Activated CD8-positive, alpha-beta T cell treated with anti-CD3 and anti-CD28 coated beads for 36 hours (primary cell): ENCODE measurements around the gene GLG1. TPM values are rescaled to one million over a fixed set of nuclear protein-coding genes. Genes with fewer than 3 reads are reported as not detected.
"Not testable (repeated sequence)": the region's sequence is repeated elsewhere in the genome, so short reads cannot be mapped to it uniquely, and the experiment has no call there.

ENCODE experiments used
- ATAC-seq: fragments of 200-7000 bp; cut with Tn5 transposase; one replicate; pipeline ENCODE4 v1.10.0; 2021; ENCODE audit warnings: mild to moderate bottlenecking, moderate library complexity
- CTCF ChIA-PET: fragments of 350-600 bp; sonication (Branson Sonifier 250); formaldehyde crosslinking; loops from one replicate; lab custom pipeline; 2021; ENCODE audit warnings: antibody characterized with exemption; lab: Charles Lee
- POLR2A ChIA-PET: fragments of 350-600 bp; sonication (Branson Sonifier 250); formaldehyde crosslinking; loops from one replicate; lab custom pipeline; 2021; ENCODE audit warnings: antibody characterized with exemption; lab: Charles Lee
- DNase-seq: peaks from one replicate; pipeline ENCODE4 v3.0.0-alpha.2; 2020
- H3K27ac Mint-ChIP-seq: one replicate; pipeline ENCODE4 v1.8.0; 2021; ENCODE audit warnings: mild to moderate bottlenecking, mixed read lengths
- H3K27me3 Mint-ChIP-seq: one replicate; pipeline ENCODE4 v1.8.0; 2021; ENCODE audit warnings: mixed read lengths
- H3K36me3 Mint-ChIP-seq: one replicate; pipeline ENCODE4 v1.8.0; 2021; ENCODE audit warnings: low read depth, mixed read lengths
- H3K4me1 Mint-ChIP-seq: one replicate; pipeline ENCODE4 v1.8.0; 2021; ENCODE audit warnings: low read depth, mixed read lengths
- H3K4me3 Mint-ChIP-seq: one replicate; pipeline ENCODE4 v1.8.0; 2021; ENCODE audit warnings: mild to moderate bottlenecking, moderate library complexity, mixed read lengths
- H3K9me3 Mint-ChIP-seq: one replicate; pipeline ENCODE4 v1.8.0; 2021; ENCODE audit warnings: mixed read lengths
- intact Hi-C: fragments of 100-400 bp; cut with micrococcal nuclease; formaldehyde crosslinking; loops from one replicate; pipeline ENCODE4 v1.10.0; 2022
- total RNA-seq, 2 experiments: library from RNA; stranded (reverse); gene quantifications; one replicate each; pipeline ENCODE4 v1.2.3, GENCODE V29; 2021
- TF ChIP-seq, protein P1 (sequence below): fragments of 200-600 bp; IDR thresholded peaks from one replicate; pipeline ENCODE4 v1.8.0; 2022; ENCODE audit warnings: antibody characterized with exemption, mild to moderate bottlenecking

GLG1 gene
- total RNA-seq, 2 experiments from 2014 or later: 70.0 to 74.9 TPM

GRCh38 chr16:74538801-74539200, 68.1 kb downstream of the GLG1 start:
- CTCF ChIA-PET, DNase-seq, intact Hi-C loops, H3K27me3 Mint-ChIP-seq, H3K27ac Mint-ChIP-seq, POLR2A ChIA-PET, H3K4me3 Mint-ChIP-seq, H3K9me3 Mint-ChIP-seq, H3K36me3 Mint-ChIP-seq: not testable (repeated sequence)
- peak; percentile 65 for ATAC-seq
- H3K4me1 Mint-ChIP-seq: peaks cover 22% of the 10 kb centered on the region

DNA sequence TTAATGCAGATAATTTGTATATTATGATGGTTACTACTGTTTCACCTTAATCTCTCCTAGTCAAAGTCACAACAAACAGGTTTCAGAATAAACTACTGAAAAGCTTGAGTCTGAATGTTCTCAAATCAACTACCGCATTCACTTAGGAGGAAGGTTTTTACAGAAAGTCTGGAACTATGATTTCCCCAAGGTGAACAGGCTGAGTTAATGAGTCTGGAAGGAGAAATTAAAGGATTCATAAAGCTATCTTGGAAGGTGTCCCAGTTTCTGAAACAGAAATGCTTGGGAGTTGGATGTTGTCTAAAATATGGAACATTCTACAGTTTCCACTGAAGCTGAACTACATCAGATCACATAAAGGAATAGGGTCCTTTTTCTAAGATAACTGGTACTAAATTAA, 69.2 kb downstream of the GLG1 start:
- CTCF ChIA-PET, DNase-seq, H3K4me3 Mint-ChIP-seq, H3K27me3 Mint-ChIP-seq, POLR2A ChIA-PET, H3K9me3 Mint-ChIP-seq, H3K27ac Mint-ChIP-seq, intact Hi-C loops, H3K36me3 Mint-ChIP-seq, ATAC-seq: not testable (repeated sequence)
- peaks cover 20% of the 10 kb centered on the region for H3K4me1 Mint-ChIP-seq

- CTCF ChIA-PET, POLR2A ChIA-PET, H3K27me3 Mint-ChIP-seq, H3K27ac Mint-ChIP-seq, H3K36me3 Mint-ChIP-seq, H3K9me3 Mint-ChIP-seq, H3K4me3 Mint-ChIP-seq, intact Hi-C loops, DNase-seq, ATAC-seq: not testable (repeated sequence)
- H3K4me1 Mint-ChIP-seq: peaks cover 17% of the 10 kb centered on the region
Measured at GRCh38 chr16:74534650-74535049, 72.3 kb downstream of the GLG1 start.

DNA sequence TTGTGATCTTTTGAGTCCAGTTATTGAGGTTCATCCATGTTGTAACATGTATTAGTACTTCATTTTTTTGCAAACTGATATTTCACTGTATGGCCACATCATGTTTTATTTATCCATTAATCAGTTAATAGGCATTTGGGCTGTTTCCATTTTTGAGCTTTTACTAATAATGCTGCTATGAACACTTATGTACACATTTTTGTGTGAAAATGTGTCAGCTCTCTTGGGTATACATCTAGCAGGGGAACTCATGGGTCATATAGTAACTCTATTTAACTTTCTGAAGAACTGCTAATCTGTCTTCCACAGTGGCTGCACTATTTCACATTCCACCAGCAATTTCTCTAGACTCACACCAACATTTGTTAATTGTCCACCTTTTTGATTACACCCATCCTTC, 82.0 kb downstream of the GLG1 start:
- Mint-ChIP-seq H3K27me3 (no peaks in the 10 kb centered on the region), H3K9me3 (no peaks in the 10 kb centered on the region), H3K36me3 (peaks cover 19% of the 10 kb centered on the region), H3K4me3 (no peak overlapping the region), H3K4me1 (peaks cover 9% of the 10 kb centered on the region), H3K27ac (no peak overlapping the region)
- TF ChIP-seq, protein P1, sequence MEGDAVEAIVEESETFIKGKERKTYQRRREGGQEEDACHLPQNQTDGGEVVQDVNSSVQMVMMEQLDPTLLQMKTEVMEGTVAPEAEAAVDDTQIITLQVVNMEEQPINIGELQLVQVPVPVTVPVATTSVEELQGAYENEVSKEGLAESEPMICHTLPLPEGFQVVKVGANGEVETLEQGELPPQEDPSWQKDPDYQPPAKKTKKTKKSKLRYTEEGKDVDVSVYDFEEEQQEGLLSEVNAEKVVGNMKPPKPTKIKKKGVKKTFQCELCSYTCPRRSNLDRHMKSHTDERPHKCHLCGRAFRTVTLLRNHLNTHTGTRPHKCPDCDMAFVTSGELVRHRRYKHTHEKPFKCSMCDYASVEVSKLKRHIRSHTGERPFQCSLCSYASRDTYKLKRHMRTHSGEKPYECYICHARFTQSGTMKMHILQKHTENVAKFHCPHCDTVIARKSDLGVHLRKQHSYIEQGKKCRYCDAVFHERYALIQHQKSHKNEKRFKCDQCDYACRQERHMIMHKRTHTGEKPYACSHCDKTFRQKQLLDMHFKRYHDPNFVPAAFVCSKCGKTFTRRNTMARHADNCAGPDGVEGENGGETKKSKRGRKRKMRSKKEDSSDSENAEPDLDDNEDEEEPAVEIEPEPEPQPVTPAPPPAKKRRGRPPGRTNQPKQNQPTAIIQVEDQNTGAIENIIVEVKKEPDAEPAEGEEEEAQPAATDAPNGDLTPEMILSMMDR: no peak
- ChIA-PET CTCF (no interaction called here), POLR2A (no interaction called here)
- no peak for ATAC-seq
- DNase-seq: no peak
- intact Hi-C loops: no loop called here

GRCh38 chr16:74524117-74524516, 82.8 kb downstream of the GLG1 start:
- ChIA-PET POLR2A (no interaction called here), CTCF (no interaction called here)
- Mint-ChIP-seq H3K4me3 (no peak overlapping the region), H3K27ac (no peak overlapping the region), H3K36me3 (peaks cover 26% of the 10 kb centered on the region), H3K27me3 (no peaks in the 10 kb centered on the region), H3K4me1 (peaks cover 9% of the 10 kb centered on the region), H3K9me3 (no peaks in the 10 kb centered on the region)
- no peak for ATAC-seq
- intact Hi-C loops: no loop called here
- DNase-seq: no peak
- TF ChIP-seq, protein P1: no peak

- H3K27ac Mint-ChIP-seq, CTCF ChIA-PET, intact Hi-C loops, ATAC-seq, POLR2A ChIA-PET, DNase-seq, H3K4me3 Mint-ChIP-seq, H3K27me3 Mint-ChIP-seq, H3K9me3 Mint-ChIP-seq, H3K4me1 Mint-ChIP-seq: not testable (repeated sequence)
- peaks cover 27% of the 10 kb centered on the region for H3K36me3 Mint-ChIP-seq
Measured at GRCh38 chr16:74523706-74524105, 83.2 kb downstream of the GLG1 start.

DNA sequence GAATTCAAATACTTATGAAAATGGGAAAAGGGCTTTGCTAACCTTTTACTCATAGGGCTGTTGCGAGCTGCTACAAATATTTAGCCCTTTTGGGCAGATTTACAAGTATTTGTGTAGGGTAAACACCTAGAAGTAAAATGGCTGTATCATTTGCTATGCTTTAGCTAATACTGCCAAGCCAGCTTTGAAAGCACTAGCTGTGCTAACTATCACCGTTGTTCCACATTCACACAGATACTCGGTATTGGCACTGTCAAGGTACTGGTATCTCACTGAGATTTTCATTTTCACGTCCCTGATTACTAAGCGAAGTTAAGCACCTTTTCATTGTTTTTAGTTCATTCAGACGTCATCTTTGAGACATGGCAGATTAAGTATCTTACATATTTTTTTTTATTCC, 84.8 kb downstream of the GLG1 start:
- TF ChIP-seq, protein P1: no peak
- H3K27ac Mint-ChIP-seq: no peak overlapping the region
- peaks cover 18% of the 10 kb centered on the region for H3K4me1 Mint-ChIP-seq
- H3K36me3 Mint-ChIP-seq: peaks cover 28% of the 10 kb centered on the region
- POLR2A ChIA-PET: no interaction called here
- intact Hi-C loops: no loop called here
- no peaks in the 10 kb centered on the region for H3K9me3 Mint-ChIP-seq
- ATAC-seq (no peak), DNase-seq (no peak)
- no peaks in the 10 kb centered on the region for H3K27me3 Mint-ChIP-seq
- CTCF ChIA-PET: interaction anchor here (0.9 kb wide), 1 partner anchor 205 kb away, joined by 3 read pairs; no protein-coding TSS in a partner anchor
- no peak overlapping the region for H3K4me3 Mint-ChIP-seq
